Adrenal gland (tissue), 5 donors: ENCODE measurements around the gene BAG5.

ENCODE experiments used
- POLR2A ChIP-seq, 2 donors: fragments of 450-650 bp; IDR thresholded peaks; one replicate each; pipeline ENCODE4 v1.6.1; 2017; ENCODE audit warnings: antibody characterized with exemption in 2 of 2, mild to moderate bottlenecking in 2 of 2, moderate library complexity in 1 of 2
- TF ChIP-seq, protein P1 (sequence below), 6 experiments: fragments of 450-650 bp in 4 of 6; fragments of 200-600 bp in 2 of 6; sonication (generic) in 1 of 6; IDR thresholded peaks; 1 replicate in 5 of 6; 2 replicates in 1 of 6; pipeline versions ENCODE4 v1.5.1 to v1.8.0; 2016 to 2021; ENCODE audit warnings: antibody characterized with exemption in 6 of 6, mild to moderate bottlenecking in 2 of 6, moderate library complexity in 1 of 6
- donor health status: DM: no; HTN: no; CAD: no.

DNA sequence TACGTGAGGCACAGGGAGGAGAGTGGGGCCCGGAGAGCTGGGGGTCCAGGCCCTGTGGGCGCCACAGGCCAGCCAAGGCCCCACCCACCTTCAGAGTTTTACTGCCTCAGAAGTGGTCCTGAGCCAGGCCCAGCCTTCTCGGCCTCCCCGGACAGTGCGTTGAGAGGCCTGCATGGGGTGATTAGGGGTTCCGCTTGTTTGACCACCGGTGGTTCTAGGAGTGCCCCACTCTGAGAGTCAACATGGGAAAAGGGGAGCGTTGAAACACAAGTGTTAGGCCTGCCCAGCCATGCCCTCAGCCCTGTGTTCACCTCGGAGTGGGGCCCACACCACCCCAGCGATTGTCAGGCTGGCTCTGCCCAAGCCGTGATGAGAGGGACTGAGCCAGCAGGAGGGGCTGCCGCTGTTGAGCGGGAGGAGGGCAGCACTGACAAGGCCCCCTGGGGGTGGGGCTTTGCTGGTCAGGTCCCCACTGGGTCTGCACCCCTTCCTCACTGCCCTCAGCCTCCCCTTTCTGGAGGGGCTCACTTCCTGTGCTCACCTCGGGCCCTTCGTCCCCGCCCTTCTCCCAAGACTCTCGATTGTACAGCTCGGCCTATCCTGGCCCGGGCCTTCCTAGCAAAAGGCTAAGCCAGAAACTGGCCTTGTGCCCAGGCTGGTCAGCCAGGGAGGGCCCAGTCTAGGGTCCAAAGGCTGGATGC is 44.6 kb downstream of the BAG5 start:
- TF ChIP-seq POLR2A (IDR thresholded peaks at IDR 0.05), result no peak
- TF ChIP-seq, protein P1, sequence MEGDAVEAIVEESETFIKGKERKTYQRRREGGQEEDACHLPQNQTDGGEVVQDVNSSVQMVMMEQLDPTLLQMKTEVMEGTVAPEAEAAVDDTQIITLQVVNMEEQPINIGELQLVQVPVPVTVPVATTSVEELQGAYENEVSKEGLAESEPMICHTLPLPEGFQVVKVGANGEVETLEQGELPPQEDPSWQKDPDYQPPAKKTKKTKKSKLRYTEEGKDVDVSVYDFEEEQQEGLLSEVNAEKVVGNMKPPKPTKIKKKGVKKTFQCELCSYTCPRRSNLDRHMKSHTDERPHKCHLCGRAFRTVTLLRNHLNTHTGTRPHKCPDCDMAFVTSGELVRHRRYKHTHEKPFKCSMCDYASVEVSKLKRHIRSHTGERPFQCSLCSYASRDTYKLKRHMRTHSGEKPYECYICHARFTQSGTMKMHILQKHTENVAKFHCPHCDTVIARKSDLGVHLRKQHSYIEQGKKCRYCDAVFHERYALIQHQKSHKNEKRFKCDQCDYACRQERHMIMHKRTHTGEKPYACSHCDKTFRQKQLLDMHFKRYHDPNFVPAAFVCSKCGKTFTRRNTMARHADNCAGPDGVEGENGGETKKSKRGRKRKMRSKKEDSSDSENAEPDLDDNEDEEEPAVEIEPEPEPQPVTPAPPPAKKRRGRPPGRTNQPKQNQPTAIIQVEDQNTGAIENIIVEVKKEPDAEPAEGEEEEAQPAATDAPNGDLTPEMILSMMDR (IDR thresholded peaks at IDR 0.05), result no peak
